HCT116 (cell line): ENCODE data around the gene G2E3. TPM values are rescaled to one million over a fixed set of nuclear protein-coding genes. Genes with fewer than 3 reads are reported as not detected.
"Not testable (repeated sequence)": the region's sequence is repeated elsewhere in the genome, so short reads cannot be mapped to it uniquely, and the experiment has no call there.

Experiments
- ATAC-seq: fragments of 200-7000 bp; cut with Tn5 transposase; 2 replicates; pipeline ENCODE4 v1.9.1; 2020; ENCODE audit warnings: mild to moderate bottlenecking, moderate library complexity
- BruUV-seq: library from RNA; stranded (reverse); fragments of 400-500 nt; replicated peaks from 2 replicates; lab custom pipeline; 2021; lab: Mats Ljungman, UMichigan
- CTCF ChIA-PET: fragments of 300-600 bp; sonication (Branson Sonifier 250); formaldehyde crosslinking; loops from one replicate; lab custom pipeline; 2021; ENCODE audit warnings: antibody characterized with exemption; lab: Charles Lee
- POLR2A ChIA-PET: fragments of 300-600, 350-600 bp; sonication (Branson Sonifier 250); formaldehyde crosslinking; loops from one replicate; lab custom pipeline; 2021; ENCODE audit warnings: antibody characterized with exemption; lab: Charles Lee
- RAD21 ChIA-PET, 2 experiments: fragments of 300-600 bp; sonication (Branson Sonifier 250); formaldehyde crosslinking; loops; one replicate each; lab custom pipeline; 2023; ENCODE audit warnings: low total read pairs in 2 of 2; ENCODE audit not compliant: uncharacterized antibody in 2 of 2, unreplicated experiment in 2 of 2, low non-redundant PET in 1 of 2; lab: Charles Lee
- DNase-seq: peaks from one replicate; pipeline ENCODE4 v3.0.0-alpha.2; 2010; ENCODE audit warnings: low read depth, low spot score
- H2AFZ ChIP-seq: fragments of 200-600 bp; shearing (Covaris generic), sonication (generic); 2 replicates; pipeline ENCODE4 v1.6.1; 2017; ENCODE audit warnings: low read depth, mixed run types, mixed read lengths, antibody characterized with exemption, low read length; ENCODE audit not compliant: poor library complexity, severe bottlenecking
- H3K27ac ChIP-seq: 2 replicates; pipeline ENCODE4 v1.5.1; 2012; ENCODE audit warnings: low read depth, low read length
- H3K27me3 ChIP-seq: fragments of 200-600 bp; sonication (generic); 2 replicates; pipeline ENCODE4 v1.6.1; 2016; ENCODE audit warnings: mixed run types, low read length, mixed read lengths; ENCODE audit not compliant: insufficient read depth
- H3K36me3 ChIP-seq, 2 experiments: fragments of 200-500 bp in 1 of 2; fragments of 200-600 bp in 1 of 2; sonication (Bioruptor generic) in 1 of 2; sonication (generic) in 1 of 2; 2 replicates each; pipeline versions ENCODE4 v1.5.1 to v1.6.1; 2014 to 2016; ENCODE audit warnings: low read length in 2 of 2, inconsistent platforms in 1 of 2, mixed read lengths in 1 of 2, mixed run types in 1 of 2; ENCODE audit not compliant: insufficient read depth in 2 of 2, control insufficient read depth in 1 of 2
- H3K4me1 ChIP-seq, 2 experiments: fragments of 200-600 bp in 1 of 2; sonication (generic) in 1 of 2; 2 replicates each; pipeline versions ENCODE4 v1.5.1 to v1.6.1; 2012 to 2017; ENCODE audit warnings: low read length in 2 of 2, inconsistent platforms in 1 of 2, mild to moderate bottlenecking in 1 of 2, mixed read lengths in 1 of 2, mixed run types in 1 of 2, moderate library complexity in 1 of 2; ENCODE audit not compliant: insufficient read depth in 2 of 2, control insufficient read depth in 1 of 2
- H3K4me2 ChIP-seq: fragments of 200-600 bp; sonication (generic); 2 replicates; pipeline ENCODE4 v1.6.1; 2017; ENCODE audit warnings: mixed run types, low read length, mixed read lengths
- H3K4me3 ChIP-seq, 2 experiments: fragments of 200-600 bp in 1 of 2; sonication (generic) in 1 of 2; replicated peaks in 1 of 2; 2 replicates each; pipeline ENCODE4 v1.5.1; 2011 to 2016; ENCODE audit warnings: low read length in 2 of 2, control low read depth in 1 of 2, low read depth in 1 of 2, mild to moderate bottlenecking in 1 of 2, mixed read lengths in 1 of 2, mixed run types in 1 of 2
- H3K79me2 ChIP-seq: fragments of 200-600 bp; sonication (generic); 2 replicates; pipeline ENCODE4 v1.6.1; 2017; ENCODE audit warnings: mild to moderate bottlenecking, mixed run types, low read length, moderate library complexity, mixed read lengths; ENCODE audit not compliant: insufficient read depth
- H3K9ac ChIP-seq: fragments of 200-600 bp; sonication (generic); 2 replicates; pipeline ENCODE4 v1.6.1; 2016; ENCODE audit warnings: low read length, mixed read lengths
- H3K9me2 ChIP-seq: fragments of 200-600 bp; sonication (generic), shearing (Covaris generic); 2 replicates; pipeline ENCODE4 v1.6.1; 2017; ENCODE audit warnings: mixed run types, mild to moderate bottlenecking, moderate library complexity; ENCODE audit not compliant: insufficient read depth
- H3K9me3 ChIP-seq, 2 experiments: fragments of 200-500 bp in 1 of 2; fragments of 200-600 bp in 1 of 2; sonication (Bioruptor generic) in 1 of 2; sonication (generic) in 1 of 2; 2 replicates each; pipeline ENCODE4 v1.6.1; 2014 to 2017; ENCODE audit warnings: low read length in 2 of 2, mixed read lengths in 2 of 2, inconsistent platforms in 1 of 2, low read depth in 1 of 2, mild to moderate bottlenecking in 1 of 2, mixed run types in 1 of 2, moderate library complexity in 1 of 2; ENCODE audit not compliant: control insufficient read depth in 1 of 2, insufficient read depth in 1 of 2
- H4K20me1 ChIP-seq: fragments of 200-600 bp; sonication (generic), shearing (Covaris generic); 2 replicates; pipeline ENCODE4 v1.6.1; 2017; ENCODE audit warnings: mixed run types, mild to moderate bottlenecking, moderate library complexity; ENCODE audit not compliant: insufficient read depth
- CBX3 ChIP-seq: IDR thresholded peaks from 2 replicates; pipeline ENCODE4 v1.6.1; 2012; ENCODE audit warnings: low read depth
- CEBPB ChIP-seq: IDR thresholded peaks from 2 replicates; pipeline ENCODE4 v1.6.1; 2012; ENCODE audit warnings: low read depth
- EGR1 ChIP-seq: IDR thresholded peaks from 2 replicates; pipeline ENCODE4 v1.6.1; 2012; ENCODE audit warnings: low read depth
- ELF1 ChIP-seq: IDR thresholded peaks from 2 replicates; pipeline ENCODE4 v1.6.1; 2012; ENCODE audit warnings: low read depth, borderline replicate concordance
- EZH2 ChIP-seq: fragments of 200-600 bp; sonication (generic); IDR thresholded peaks from 2 replicates; pipeline ENCODE4 v1.6.1; 2017; ENCODE audit warnings: antibody characterized with exemption, mixed run types
- EZH2phosphoT487 ChIP-seq: fragments of 200-600 bp; IDR thresholded peaks from 2 replicates; pipeline ENCODE4 v1.6.1; 2018; ENCODE audit warnings: antibody characterized with exemption, borderline replicate concordance
- FOSL1 ChIP-seq: IDR thresholded peaks from 2 replicates; pipeline ENCODE4 v1.6.1; 2012; ENCODE audit warnings: low read depth
- JUND ChIP-seq: IDR thresholded peaks from 2 replicates; pipeline ENCODE4 v1.6.1; 2012
- MAX ChIP-seq: IDR thresholded peaks from 2 replicates; pipeline ENCODE4 v1.6.1; 2012
- POLR2A ChIP-seq: IDR thresholded peaks from 2 replicates; pipeline ENCODE4 v1.7.0; 2011; ENCODE audit warnings: borderline replicate concordance; ENCODE audit not compliant: insufficient read depth, insufficient read length; ENCODE audit errors: extremely low read depth
- POLR2AphosphoS5 ChIP-seq: IDR thresholded peaks from 2 replicates; pipeline ENCODE4 v1.6.1; 2011; ENCODE audit warnings: mild to moderate bottlenecking, low read depth, low read length, moderate library complexity
- RAD21 ChIP-seq: IDR thresholded peaks from 2 replicates; pipeline ENCODE4 v1.6.1; 2012; ENCODE audit warnings: low read depth, mild to moderate bottlenecking
- SIN3A ChIP-seq: IDR thresholded peaks from 2 replicates; pipeline ENCODE4 v1.6.1; 2012; ENCODE audit warnings: low read depth
- SP1 ChIP-seq: IDR thresholded peaks from 2 replicates; pipeline ENCODE4 v1.6.1; 2012; ENCODE audit warnings: low read depth
- SRF ChIP-seq: IDR thresholded peaks from 2 replicates; pipeline ENCODE4 v1.6.1; 2012; ENCODE audit warnings: low read depth
- TCF7L2 ChIP-seq: IDR thresholded peaks from 2 replicates; pipeline ENCODE4 v1.7.0; 2011; ENCODE audit warnings: borderline replicate concordance, inconsistent platforms; ENCODE audit not compliant: insufficient read depth, insufficient read length; ENCODE audit errors: extremely low read depth
- ZFX ChIP-seq: fragments of 450-650 bp; IDR thresholded peaks from 2 replicates; pipeline ENCODE4 v1.6.1; 2017
- intact Hi-C: fragments of 100-400 bp; cut with micrococcal nuclease; formaldehyde crosslinking; loops from 2 replicates; pipeline ENCODE4 v1.10.0; 2022
- total RNA-seq: library from RNA; stranded (reverse); gene quantifications from one replicate; pipeline ENCODE4 v1.2.1, GENCODE V29; 2021; ENCODE audit not compliant: unreplicated experiment
- TF ChIP-seq, protein P1 (sequence below), 3 experiments: fragments of 200-600 bp in 1 of 3; sonication (generic) in 1 of 3; IDR thresholded peaks in 2 of 3; conservative IDR thresholded peaks in 1 of 3; 2 replicates each; pipeline ENCODE4 v1.5.1; 2012 to 2017; ENCODE audit warnings: low read depth in 2 of 3, low read length in 2 of 3, antibody characterized with exemption in 1 of 3, borderline replicate concordance in 1 of 3, control low read depth in 1 of 3, mild to moderate bottlenecking in 1 of 3, mixed read lengths in 1 of 3, mixed run types in 1 of 3, moderate library complexity in 1 of 3; ENCODE audit not compliant: insufficient read depth in 1 of 3
- TF ChIP-seq, protein P2 (sequence below): IDR thresholded peaks from 2 replicates; pipeline ENCODE4 v1.6.1; 2012; ENCODE audit warnings: low read depth

G2E3 gene
- total RNA-seq, 1 experiment from 2014 or later = 47.0 TPM

GRCh38 chr14:30644462-30644861, 85.5 kb downstream of the G2E3 start:
- H3K9me2 ChIP-seq, H3K27ac ChIP-seq, BruUV-seq, H3K4me1 ChIP-seq, POLR2A ChIA-PET, CTCF ChIA-PET, H3K4me2 ChIP-seq, DNase-seq, H2AFZ ChIP-seq, intact Hi-C loops, H3K27me3 ChIP-seq, H3K9me3 ChIP-seq, H3K4me3 ChIP-seq, ATAC-seq, H3K9ac ChIP-seq, H4K20me1 ChIP-seq, RAD21 ChIA-PET: not testable (repeated sequence)
- H3K36me3 ChIP-seq = peaks cover 15 to 20% of the 10 kb centered on the region in 2 experiments
- H3K79me2 ChIP-seq = peaks cover 26% of the 10 kb centered on the region

- H4K20me1 ChIP-seq = no peaks in the 10 kb centered on the region
- peaks cover 26% of the 10 kb centered on the region for H3K79me2 ChIP-seq
- no peak overlapping the region for H3K27ac ChIP-seq
- ChIA-PET RAD21 (no interaction called here), POLR2A (no interaction called here), CTCF (no interaction called here)
- no peaks in the 10 kb centered on the region; a peak in 1 of 4 replicates for H3K9me3 ChIP-seq
- H3K36me3 ChIP-seq = peaks cover 17 to 20% of the 10 kb centered on the region in 2 experiments
- no peak overlapping the region for H3K9ac ChIP-seq
- no TSS peak for BruUV-seq
- no peak overlapping the region for H2AFZ ChIP-seq
- H3K27me3 ChIP-seq = no peaks in the 10 kb centered on the region
- no peak for ATAC-seq
- H3K9me2 ChIP-seq = no peaks in the 10 kb centered on the region
- H3K4me3 ChIP-seq = no peak overlapping the region
- DNase-seq = no peak
- no peak overlapping the region for H3K4me2 ChIP-seq
- no peaks in the 10 kb centered on the region for H3K4me1 ChIP-seq
- intact Hi-C loops = no loop called here
- TF ChIP-seq JUND (no peak), FOSL1 (no peak), ELF1 (no peak), MAX (no peak), RAD21 (no peak), CEBPB (no peak), SIN3A (no peak), CBX3 (no peak), EGR1 (no peak), EZH2 (no peak), POLR2A (no peak), TCF7L2 (no peak), SRF (no peak), POLR2AphosphoS5 (no peak), SP1 (no peak), EZH2phosphoT487 (no peak), ZFX (no peak)
- TF ChIP-seq, protein P1, sequence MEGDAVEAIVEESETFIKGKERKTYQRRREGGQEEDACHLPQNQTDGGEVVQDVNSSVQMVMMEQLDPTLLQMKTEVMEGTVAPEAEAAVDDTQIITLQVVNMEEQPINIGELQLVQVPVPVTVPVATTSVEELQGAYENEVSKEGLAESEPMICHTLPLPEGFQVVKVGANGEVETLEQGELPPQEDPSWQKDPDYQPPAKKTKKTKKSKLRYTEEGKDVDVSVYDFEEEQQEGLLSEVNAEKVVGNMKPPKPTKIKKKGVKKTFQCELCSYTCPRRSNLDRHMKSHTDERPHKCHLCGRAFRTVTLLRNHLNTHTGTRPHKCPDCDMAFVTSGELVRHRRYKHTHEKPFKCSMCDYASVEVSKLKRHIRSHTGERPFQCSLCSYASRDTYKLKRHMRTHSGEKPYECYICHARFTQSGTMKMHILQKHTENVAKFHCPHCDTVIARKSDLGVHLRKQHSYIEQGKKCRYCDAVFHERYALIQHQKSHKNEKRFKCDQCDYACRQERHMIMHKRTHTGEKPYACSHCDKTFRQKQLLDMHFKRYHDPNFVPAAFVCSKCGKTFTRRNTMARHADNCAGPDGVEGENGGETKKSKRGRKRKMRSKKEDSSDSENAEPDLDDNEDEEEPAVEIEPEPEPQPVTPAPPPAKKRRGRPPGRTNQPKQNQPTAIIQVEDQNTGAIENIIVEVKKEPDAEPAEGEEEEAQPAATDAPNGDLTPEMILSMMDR (IDR thresholded peaks at IDR 0.05 in 2 of 3, conservative IDR thresholded peaks at IDR 0.05 in 1 of 3; ENCODE audit: borderline replicate concordance in 1 of 3, insufficient read depth in 1 of 3, low read depth in 2 of 3, low read length in 2 of 3) = no peak
- TF ChIP-seq, protein P2, sequence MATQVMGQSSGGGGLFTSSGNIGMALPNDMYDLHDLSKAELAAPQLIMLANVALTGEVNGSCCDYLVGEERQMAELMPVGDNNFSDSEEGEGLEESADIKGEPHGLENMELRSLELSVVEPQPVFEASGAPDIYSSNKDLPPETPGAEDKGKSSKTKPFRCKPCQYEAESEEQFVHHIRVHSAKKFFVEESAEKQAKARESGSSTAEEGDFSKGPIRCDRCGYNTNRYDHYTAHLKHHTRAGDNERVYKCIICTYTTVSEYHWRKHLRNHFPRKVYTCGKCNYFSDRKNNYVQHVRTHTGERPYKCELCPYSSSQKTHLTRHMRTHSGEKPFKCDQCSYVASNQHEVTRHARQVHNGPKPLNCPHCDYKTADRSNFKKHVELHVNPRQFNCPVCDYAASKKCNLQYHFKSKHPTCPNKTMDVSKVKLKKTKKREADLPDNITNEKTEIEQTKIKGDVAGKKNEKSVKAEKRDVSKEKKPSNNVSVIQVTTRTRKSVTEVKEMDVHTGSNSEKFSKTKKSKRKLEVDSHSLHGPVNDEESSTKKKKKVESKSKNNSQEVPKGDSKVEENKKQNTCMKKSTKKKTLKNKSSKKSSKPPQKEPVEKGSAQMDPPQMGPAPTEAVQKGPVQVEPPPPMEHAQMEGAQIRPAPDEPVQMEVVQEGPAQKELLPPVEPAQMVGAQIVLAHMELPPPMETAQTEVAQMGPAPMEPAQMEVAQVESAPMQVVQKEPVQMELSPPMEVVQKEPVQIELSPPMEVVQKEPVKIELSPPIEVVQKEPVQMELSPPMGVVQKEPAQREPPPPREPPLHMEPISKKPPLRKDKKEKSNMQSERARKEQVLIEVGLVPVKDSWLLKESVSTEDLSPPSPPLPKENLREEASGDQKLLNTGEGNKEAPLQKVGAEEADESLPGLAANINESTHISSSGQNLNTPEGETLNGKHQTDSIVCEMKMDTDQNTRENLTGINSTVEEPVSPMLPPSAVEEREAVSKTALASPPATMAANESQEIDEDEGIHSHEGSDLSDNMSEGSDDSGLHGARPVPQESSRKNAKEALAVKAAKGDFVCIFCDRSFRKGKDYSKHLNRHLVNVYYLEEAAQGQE = no peak
Measured at GRCh38 chr14:30645600-30645999, 86.6 kb downstream of the G2E3 start.
